Endothelial cell of umbilical vein (primary cell): ENCODE data around the gene RGS19. TPM values are rescaled to one million over a fixed set of nuclear protein-coding genes. Genes with fewer than 3 reads are reported as not detected.

Source experiments
- BruUV-seq: library from RNA; stranded (reverse); fragments of 400-500 nt; replicated peaks from 2 replicates; lab custom pipeline; 2021; lab: Mats Ljungman, UMichigan
- CTCF ChIA-PET: fragments of 300-600, 350-600 bp; sonication (Branson Sonifier 250); formaldehyde crosslinking; loops from one replicate; lab custom pipeline; 2021; ENCODE audit warnings: antibody characterized with exemption, inconsistent platforms; lab: Charles Lee
- POLR2A ChIA-PET: fragments of 300-600, 350-600 bp; sonication (Branson Sonifier 250); formaldehyde crosslinking; loops from one replicate; lab custom pipeline; 2021; ENCODE audit warnings: antibody characterized with exemption, inconsistent platforms; lab: Charles Lee
- DNase-seq: peaks from one replicate; pipeline ENCODE4 v3.0.0-alpha.2; 2011; ENCODE audit warnings: low read depth, low spot score
- FAIRE-seq: peaks from 2 replicates; lab custom pipeline; 2011; peaks lifted over from hg19 to GRCh38; lab: Jason Lieb, UNC
- H2AFZ ChIP-seq: 2 replicates; pipeline ENCODE4 v1.6.0; 2012; ENCODE audit warnings: low read depth, low read length, control low read depth, inconsistent platforms
- H3K27ac ChIP-seq: 2 replicates; pipeline ENCODE4 v1.5.1; 2011; ENCODE audit warnings: low read depth, mild to moderate bottlenecking, control low read depth, low read length, moderate library complexity; ENCODE audit not compliant: insufficient read depth
- H3K27me3 ChIP-seq, 2 experiments: 2 replicates each; pipeline versions ENCODE4 v1.6.0 to v1.6.1; 2011; ENCODE audit warnings: low read length in 2 of 2, mixed read lengths in 1 of 2; ENCODE audit not compliant: control insufficient read depth in 2 of 2, insufficient read depth in 2 of 2
- H3K36me3 ChIP-seq, 2 experiments: 2 replicates in 1 of 2; 3 replicates in 1 of 2; pipeline ENCODE4 v1.5.1; 2011; ENCODE audit warnings: low read length in 2 of 2, mild to moderate bottlenecking in 1 of 2, moderate library complexity in 1 of 2; ENCODE audit not compliant: control insufficient read depth in 2 of 2, insufficient read depth in 2 of 2; ENCODE audit errors: extremely low read depth in 1 of 2
- H3K4me1 ChIP-seq: 3 replicates; pipeline ENCODE4 v1.5.1; 2011; ENCODE audit warnings: mild to moderate bottlenecking, low read length; ENCODE audit not compliant: control insufficient read depth, insufficient read depth; ENCODE audit errors: extremely low read depth
- H3K4me2 ChIP-seq: 2 replicates; pipeline ENCODE4 v1.6.1; 2011; ENCODE audit warnings: low read length, control low read depth, mixed read lengths; ENCODE audit not compliant: insufficient read depth
- H3K4me3 ChIP-seq, 3 experiments: fragments of 200-600 bp in 1 of 3; sonication (generic), shearing (Covaris generic) in 1 of 3; replicated peaks in 1 of 3; 2 replicates each; pipeline ENCODE4 v1.5.1; 2011 to 2016; ENCODE audit warnings: control low read depth in 3 of 3, low read length in 3 of 3, mild to moderate bottlenecking in 2 of 3, inconsistent platforms in 1 of 3, low read depth in 1 of 3, moderate library complexity in 1 of 3; ENCODE audit not compliant: insufficient read depth in 1 of 3
- H3K79me2 ChIP-seq: 2 replicates; pipeline ENCODE4 v1.6.0; 2012; ENCODE audit warnings: low read length, inconsistent platforms; ENCODE audit not compliant: control insufficient read depth, insufficient read depth
- H3K9ac ChIP-seq: replicated peaks from 2 replicates; pipeline ENCODE3; 2011; ENCODE audit warnings: low read length, control low read depth; ENCODE audit not compliant: insufficient read depth; ENCODE audit errors: extremely low read depth
- H3K9me1 ChIP-seq: replicated peaks from 3 replicates; pipeline ENCODE4 v1.6.0; 2011; ENCODE audit warnings: mild to moderate bottlenecking, low read length; ENCODE audit not compliant: control insufficient read depth, insufficient read depth; ENCODE audit errors: extremely low read depth
- H3K9me3 ChIP-seq: replicated peaks from 2 replicates; pipeline ENCODE4 v1.5.1; 2012; ENCODE audit warnings: low read length, inconsistent platforms; ENCODE audit not compliant: control insufficient read depth, insufficient read depth
- H4K20me1 ChIP-seq: replicated peaks from 2 replicates; pipeline ENCODE3; 2011; ENCODE audit warnings: mild to moderate bottlenecking, low read length; ENCODE audit not compliant: control insufficient read depth, insufficient read depth; ENCODE audit errors: extremely low read depth
- EZH2 ChIP-seq: IDR thresholded peaks from 2 replicates; pipeline ENCODE4 v1.6.1; 2012; ENCODE audit warnings: borderline replicate concordance, low read depth, mild to moderate bottlenecking, moderate library complexity, low read length, inconsistent platforms; ENCODE audit not compliant: severe bottlenecking
- GATA2 ChIP-seq: IDR thresholded peaks from 2 replicates; pipeline ENCODE4 v1.7.0; 2011; ENCODE audit warnings: low read depth, mild to moderate bottlenecking, moderate library complexity, mixed read lengths, low read length; ENCODE audit not compliant: insufficient read length, insufficient read depth
- JUN ChIP-seq: IDR thresholded peaks from 2 replicates; pipeline ENCODE4 v1.6.1; 2011; ENCODE audit warnings: borderline replicate concordance, low read depth; ENCODE audit not compliant: insufficient read length, insufficient read depth
- MYC ChIP-seq: IDR thresholded peaks from one replicate; pipeline ENCODE4 v1.6.1; 2011; ENCODE audit warnings: mild to moderate bottlenecking, low read depth, low read length
- POLR2AphosphoS5 ChIP-seq: IDR thresholded peaks from 2 replicates; pipeline ENCODE4 v1.6.1; 2012; ENCODE audit warnings: low read depth, mild to moderate bottlenecking, control low read depth, low read length, moderate library complexity; ENCODE audit not compliant: insufficient read depth
- dilution Hi-C: fragments of 300-500 bp; cut with MboI; formaldehyde crosslinking; loops from one replicate; pipeline ENCODE4 v1.15.0; 2019; ENCODE audit warnings: low sequenced_read_pairs; ENCODE audit not compliant: extremely low pct_ligation_motif_present
- intact Hi-C: fragments of 100-400 bp; cut with micrococcal nuclease; formaldehyde crosslinking; loops from one replicate; pipeline ENCODE4 v1.10.0; 2022
- polyA plus RNA-seq, 4 experiments: library from polyadenylated mRNA; depleted of rRNA in 3 of 4; stranded (reverse) in 3 of 4; unstranded in 1 of 4; fragments of >200 nt; gene quantifications; 2 replicates each; pipeline versions ENCODE4 v1.2.1 to v1.2.3, GENCODE V29; 2011 to 2012; ENCODE audit warnings: missing spikeins in 1 of 4
- total RNA-seq: library from RNA; stranded (reverse); gene quantifications from 2 replicates; pipeline ENCODE4 v1.2.3, GENCODE V29; 2021
- TF ChIP-seq, protein P1 (sequence below): IDR thresholded peaks from 2 replicates; pipeline ENCODE4 v1.6.1; 2011; ENCODE audit not compliant: insufficient read depth, insufficient read length

The RGS19 gene
- total and polyA plus RNA-seq, 2 donors (not counting 3 experiments of a cell fraction or from before 2014, with no cell fraction given) = 27.8 to 33.7 TPM

DNA sequence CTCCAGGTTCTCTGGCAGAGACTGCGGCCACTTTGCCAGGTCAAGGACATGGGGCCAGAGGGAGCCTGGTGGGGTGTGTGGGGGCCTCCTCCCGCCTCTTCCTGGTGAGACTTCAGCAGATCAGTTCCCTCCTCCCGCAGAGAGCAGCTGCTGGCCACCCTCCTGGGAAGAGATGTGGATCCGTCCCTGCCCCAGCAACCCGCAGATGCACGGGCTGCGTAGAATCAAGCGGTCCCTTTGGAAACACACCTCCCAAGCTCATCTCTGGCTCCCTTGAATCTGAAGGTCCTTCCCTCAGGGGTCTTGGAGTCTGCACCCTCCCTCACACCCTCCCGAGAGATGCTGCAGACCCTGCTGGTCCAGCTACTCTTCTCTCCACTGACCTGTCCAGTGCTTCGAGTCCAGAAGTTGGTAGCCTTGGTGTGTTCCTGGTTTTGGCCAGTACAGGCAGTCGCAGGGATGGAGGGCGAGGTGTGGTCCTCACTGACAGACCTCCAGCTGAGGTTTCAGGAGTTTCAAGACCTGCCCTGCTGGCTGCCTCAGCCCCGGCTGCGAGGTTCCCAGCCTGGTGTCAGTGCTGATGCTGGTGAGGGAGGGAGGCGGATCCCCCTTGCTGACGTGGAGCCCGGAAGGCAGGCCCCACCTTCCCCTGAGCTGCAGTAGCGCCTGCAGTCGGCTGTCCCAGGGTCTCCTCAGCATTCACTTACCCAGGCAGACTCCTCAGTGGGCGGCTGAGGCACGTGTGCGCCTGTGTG, 27.8 kb upstream of the RGS19 start, which contains the start of gene NPBWR2:
Gene NPBWR2 (minus strand): TSS at position 585 of the 755 bp plus-strand sequence. CDS start 734 bp downstream, outside the sequence.
- ChIA-PET CTCF (interaction anchor here (2.0 kb wide), 1 partner anchor 24 kb away, joined by 6 read pairs; no protein-coding TSS in a partner anchor), POLR2A (no interaction called here)
- Histone ChIP-seq H3K27me3 (peaks cover 7 to 8% of the 10 kb centered on the region in 2 experiments), H3K4me3 (no peak within 1 kb of the TSS), H3K27ac (no peak within 1 kb of the TSS), H4K20me1 (no peaks in the 10 kb centered on the region), H2AFZ (no peak within 1 kb of the TSS), H3K4me2 (no peak within 1 kb of the TSS), H3K4me1 (no peaks in the 10 kb centered on the region), H3K9me1 (no peaks in the 10 kb centered on the region), H3K9me3 (no peaks in the 10 kb centered on the region), H3K36me3 (no peaks in the 10 kb centered on the region), H3K9ac (no peak within 1 kb of the TSS), H3K79me2 (no peaks in the 10 kb centered on the region)
- no TSS peak for BruUV-seq
- FAIRE-seq (no peak), DNase-seq (no peak)
- TF ChIP-seq POLR2AphosphoS5 = no peak
- no peak for TF ChIP-seq JUN
- no peak for TF ChIP-seq GATA2
- no peak for TF ChIP-seq MYC
- TF ChIP-seq EZH2 = no peak
- intact Hi-C loops (no loop called here), dilution Hi-C loops (no loop called here)

- H2AFZ ChIP-seq = no peak overlapping the region
- no peak overlapping the region for H3K27ac ChIP-seq
- no peaks in the 10 kb centered on the region for H3K4me1 ChIP-seq
- CTCF ChIA-PET = interaction anchor here (2.0 kb wide), 1 partner anchor 23 kb away, joined by 6 read pairs; no protein-coding TSS in a partner anchor
- peaks cover 12% of the 10 kb centered on the region in 2 experiments for H3K27me3 ChIP-seq
- no peaks in the 10 kb centered on the region for H3K79me2 ChIP-seq
- no peak overlapping the region for H3K4me3 ChIP-seq
- no peak for TF ChIP-seq POLR2AphosphoS5
- TF ChIP-seq, protein P1, sequence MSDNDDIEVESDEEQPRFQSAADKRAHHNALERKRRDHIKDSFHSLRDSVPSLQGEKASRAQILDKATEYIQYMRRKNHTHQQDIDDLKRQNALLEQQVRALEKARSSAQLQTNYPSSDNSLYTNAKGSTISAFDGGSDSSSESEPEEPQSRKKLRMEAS = no peak
- no peaks in the 10 kb centered on the region for H4K20me1 ChIP-seq
- H3K36me3 ChIP-seq = no peaks in the 10 kb centered on the region
- POLR2A ChIA-PET = no interaction called here
- FAIRE-seq = no peak
- H3K4me2 ChIP-seq = no peak overlapping the region
- BruUV-seq = no TSS peak
- intact Hi-C loops (no loop called here), dilution Hi-C loops (no loop called here)
- no peak overlapping the region for H3K9ac ChIP-seq
- H3K9me3 ChIP-seq = no peaks in the 10 kb centered on the region
- H3K9me1 ChIP-seq = no peaks in the 10 kb centered on the region
- no peak for DNase-seq
Measured at GRCh38 chr20:64106435-64106961, 27.2 kb upstream of the RGS19 start.
